ENCODE results near the gene COL5A1. TPM values are rescaled to one million over a fixed set of nuclear protein-coding genes. Genes with fewer than 3 reads are reported as not detected.

COL5A1 gene
- total RNA-seq, 1 donor from 2014 or later = 2.8 TPM

GRCh38 chr9:134827559-134827958, 186.0 kb downstream of the COL5A1 start:
- no peak for DNase-seq (ENCODE audit: low spot score)

GRCh38 chr9:134827993-134828392, 186.4 kb downstream of the COL5A1 start:
- ATAC-seq (no peak), DNase-seq (ENCODE audit: low spot score) (no peak)

More at GRCh38 chr9:134827559-134827958, 186.0 kb downstream of the COL5A1 start:
- no peak for ATAC-seq

GRCh38 chr9:134828892-134829291, 187.3 kb downstream of the COL5A1 start:
- ATAC-seq (no peak), DNase-seq (ENCODE audit: low spot score) (no peak)

GRCh38 chr9:134829356-134829937, 187.8 kb downstream of the COL5A1 start:
- no peak for DNase-seq (ENCODE audit: low spot score)
- ATAC-seq = no peak

GRCh38 chr9:134830126-134830525, 188.5 kb downstream of the COL5A1 start:
- DNase-seq (ENCODE audit: low spot score) (no peak), ATAC-seq (no peak)

GRCh38 chr9:134830926-134831720, 189.5 kb downstream of the COL5A1 start:
- DNase-seq (ENCODE audit: low spot score) (no peak), ATAC-seq (no peak)

- ATAC-seq (no peak), DNase-seq (ENCODE audit: low spot score) (no peak)
Observed at GRCh38 chr9:134832471-134832870, 190.9 kb downstream of the COL5A1 start.

GRCh38 chr9:134833294-134833880, 191.8 kb downstream of the COL5A1 start:
- ATAC-seq (no peak), DNase-seq (ENCODE audit: low spot score) (no peak)

- ATAC-seq = no peak
- no peak for DNase-seq (ENCODE audit: low spot score)
Observed at GRCh38 chr9:134834217-134834956, 192.8 kb downstream of the COL5A1 start.

GRCh38 chr9:134834957-134835419, 193.4 kb downstream of the COL5A1 start:
- no peak for DNase-seq (ENCODE audit: low spot score)
- ATAC-seq = no peak

- DNase-seq (ENCODE audit: low spot score) (no peak), ATAC-seq (no peak)
Observed at GRCh38 chr9:134835448-134835847, 193.8 kb downstream of the COL5A1 start.

- ATAC-seq = no peak
- no peak for DNase-seq (ENCODE audit: low spot score)
Observed at GRCh38 chr9:134835987-134836386, 194.4 kb downstream of the COL5A1 start.

GRCh38 chr9:134836406-134836970, 194.9 kb downstream of the COL5A1 start:
- DNase-seq (ENCODE audit: low spot score) (no peak), ATAC-seq (no peak)

GRCh38 chr9:134837529-134837928, 195.9 kb downstream of the COL5A1 start:
- DNase-seq (ENCODE audit: low spot score) = no peak

GRCh38 chr9:134838651-134839454, 197.2 kb downstream of the COL5A1 start:
- ATAC-seq = no peak
- no peak for DNase-seq (ENCODE audit: low spot score)

More at GRCh38 chr9:134837529-134837928, 195.9 kb downstream of the COL5A1 start:
- no peak for ATAC-seq

GRCh38 chr9:134839455-134840125, 198.0 kb downstream of the COL5A1 start:
- ATAC-seq = no peak
- no peak for DNase-seq (ENCODE audit: low spot score)

- ATAC-seq = no peak
Observed at GRCh38 chr9:134840511-134840910, 198.9 kb downstream of the COL5A1 start.

GRCh38 chr9:134841180-134841904, 199.7 kb downstream of the COL5A1 start:
- ATAC-seq = no peak
- DNase-seq (ENCODE audit: low spot score) = no peak

More at GRCh38 chr9:134840511-134840910, 198.9 kb downstream of the COL5A1 start:
- no peak for DNase-seq (ENCODE audit: low spot score)

- ATAC-seq (no peak), DNase-seq (ENCODE audit: low spot score) (no peak)
Observed at GRCh38 chr9:134842321-134842720, 200.7 kb downstream of the COL5A1 start.

All from left lobe of liver (tissue), 2 donors.